Measurements from ENCODE around the gene LYZL1.

DNA sequence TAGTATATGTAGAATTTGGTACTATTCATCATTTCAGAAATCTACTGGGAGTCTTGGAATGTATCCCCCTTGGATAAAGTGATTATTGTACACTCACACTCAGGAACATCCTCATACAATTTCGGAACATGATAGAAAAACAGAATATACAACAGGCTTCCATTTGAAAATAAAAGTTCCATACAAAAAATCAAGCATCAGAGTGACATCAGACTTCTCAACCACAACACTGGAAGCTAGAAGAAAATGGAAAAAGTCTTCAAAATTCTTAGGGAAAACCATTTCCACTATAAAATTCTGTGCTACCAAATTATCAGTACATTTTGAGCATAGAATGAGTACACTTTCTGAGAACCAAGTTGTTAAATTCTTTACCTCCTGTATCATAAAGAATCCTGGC is 8.8 kb downstream of the LYZL1 start:
- TF ChIP-seq POLR2AphosphoS5 (IDR thresholded peaks at IDR 0.05; ENCODE audit: borderline replicate concordance, low read depth, low read length) (no peak), EZH2 (IDR thresholded peaks at IDR 0.05) (no peak)

Measured in SK-N-MC (cell line).